Measurements from ENCODE around the gene NCBP2L. TPM values are rescaled to one million over a fixed set of nuclear protein-coding genes. Genes with fewer than 3 reads are reported as not detected.

The NCBP2L gene
- total RNA-seq, 2 donors from 2014 or later, result not detected

DNA sequence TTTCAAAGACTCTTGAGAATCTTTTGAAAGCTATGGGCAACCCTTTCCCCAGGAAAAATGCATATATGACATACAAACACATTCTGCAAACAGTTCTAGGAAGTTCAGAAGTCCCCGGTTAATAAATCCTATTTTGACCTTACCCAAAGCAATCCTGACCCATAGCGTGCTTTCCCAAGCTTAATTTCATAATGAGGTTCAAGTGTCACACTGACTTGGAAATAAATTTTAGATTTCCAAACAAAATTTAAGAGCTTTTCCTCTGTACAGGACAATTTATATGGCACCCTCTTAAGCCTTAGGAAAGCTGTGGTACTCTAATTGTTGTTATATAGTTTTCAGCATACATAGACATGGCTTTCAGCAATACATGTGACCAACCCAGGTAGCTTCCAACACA is 59.4 kb downstream of the NCBP2L start:
- Histone ChIP-seq H3K4me3 (no peak overlapping the region), H3K36me3 (no peaks in the 10 kb centered on the region), H3K9ac (ENCODE audit: low read depth in 2 of 2, low read length in 2 of 2) (no peak overlapping the region), H3K27ac (no peak overlapping the region), H3K4me1 (no peaks in the 10 kb centered on the region), H3K27me3 (no peaks in the 10 kb centered on the region), H3K9me3 (no peaks in the 10 kb centered on the region)
- no peak for DNase-seq
- TF ChIP-seq, protein P1, sequence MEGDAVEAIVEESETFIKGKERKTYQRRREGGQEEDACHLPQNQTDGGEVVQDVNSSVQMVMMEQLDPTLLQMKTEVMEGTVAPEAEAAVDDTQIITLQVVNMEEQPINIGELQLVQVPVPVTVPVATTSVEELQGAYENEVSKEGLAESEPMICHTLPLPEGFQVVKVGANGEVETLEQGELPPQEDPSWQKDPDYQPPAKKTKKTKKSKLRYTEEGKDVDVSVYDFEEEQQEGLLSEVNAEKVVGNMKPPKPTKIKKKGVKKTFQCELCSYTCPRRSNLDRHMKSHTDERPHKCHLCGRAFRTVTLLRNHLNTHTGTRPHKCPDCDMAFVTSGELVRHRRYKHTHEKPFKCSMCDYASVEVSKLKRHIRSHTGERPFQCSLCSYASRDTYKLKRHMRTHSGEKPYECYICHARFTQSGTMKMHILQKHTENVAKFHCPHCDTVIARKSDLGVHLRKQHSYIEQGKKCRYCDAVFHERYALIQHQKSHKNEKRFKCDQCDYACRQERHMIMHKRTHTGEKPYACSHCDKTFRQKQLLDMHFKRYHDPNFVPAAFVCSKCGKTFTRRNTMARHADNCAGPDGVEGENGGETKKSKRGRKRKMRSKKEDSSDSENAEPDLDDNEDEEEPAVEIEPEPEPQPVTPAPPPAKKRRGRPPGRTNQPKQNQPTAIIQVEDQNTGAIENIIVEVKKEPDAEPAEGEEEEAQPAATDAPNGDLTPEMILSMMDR (IDR thresholded peaks at IDR 0.05), result no peak
- intact Hi-C loops (cut with DNase I), result no loop called here

DNA sequence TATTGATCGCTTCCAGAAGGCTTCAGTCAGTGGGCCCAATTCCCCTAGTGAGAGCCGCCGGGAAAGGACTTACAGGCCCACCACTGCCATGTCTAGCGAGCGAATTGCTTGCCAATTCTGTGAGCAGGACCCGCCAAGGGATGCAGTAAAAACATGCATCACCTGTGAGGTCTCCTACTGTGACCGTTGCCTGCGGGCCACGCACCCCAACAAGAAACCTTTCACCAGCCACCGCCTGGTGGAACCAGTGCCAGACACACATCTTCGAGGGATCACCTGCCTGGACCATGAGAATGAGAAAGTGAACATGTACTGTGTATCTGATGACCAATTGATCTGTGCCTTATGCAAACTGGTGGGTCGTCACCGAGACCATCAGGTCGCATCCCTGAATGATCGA is 63.4 kb downstream of the NCBP2L start:
- no peak overlapping the region for H3K4me3 ChIP-seq
- no peaks in the 10 kb centered on the region for H3K36me3 ChIP-seq
- TF ChIP-seq, protein P1 (IDR thresholded peaks at IDR 0.05), result no peak
- no peaks in the 10 kb centered on the region for H3K9me3 ChIP-seq
- no peak for DNase-seq
- no peaks in the 10 kb centered on the region for H3K4me1 ChIP-seq
- intact Hi-C loops (cut with DNase I), result no loop called here
- H3K27me3 ChIP-seq, result no peaks in the 10 kb centered on the region
- H3K27ac ChIP-seq, result no peak overlapping the region
- H3K9ac ChIP-seq (ENCODE audit: low read depth in 2 of 2, low read length in 2 of 2), result no peak overlapping the region

DNA sequence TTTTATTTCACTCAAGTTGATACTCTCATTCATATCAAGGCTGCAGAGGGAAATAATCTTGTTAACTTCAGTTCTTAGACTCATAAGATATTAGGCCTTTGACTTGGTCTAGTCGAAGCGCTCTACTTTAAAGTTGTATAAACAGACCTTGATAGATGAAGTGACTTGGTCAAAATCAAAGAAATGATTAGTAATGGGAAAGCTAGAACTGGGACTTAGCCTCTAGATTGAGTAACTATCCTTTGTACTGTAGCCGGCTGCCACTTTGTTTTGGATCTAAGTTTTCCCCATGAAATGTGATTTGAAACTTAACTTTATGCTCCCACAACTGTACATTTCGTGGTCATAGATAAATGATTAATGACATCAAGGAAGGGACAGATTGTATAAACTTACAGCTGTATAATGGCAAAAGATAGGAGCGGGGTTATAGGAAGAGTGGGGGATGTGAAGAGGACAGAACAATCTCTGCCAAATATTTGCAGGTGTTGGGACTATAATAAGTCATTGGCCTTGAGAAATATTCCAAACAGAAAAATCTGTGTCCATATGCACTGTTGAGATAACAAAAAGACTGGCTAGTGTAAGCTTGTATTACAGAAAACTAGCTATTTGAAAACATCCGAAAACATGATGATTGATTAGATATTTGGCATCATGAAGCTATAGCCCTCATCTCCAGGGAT is 65.3 kb downstream of the NCBP2L start:
- intact Hi-C loops (cut with DNase I), result no loop called here

More for the DNA sequence above, 65.3 kb downstream of the NCBP2L start:
- no peaks in the 10 kb centered on the region for H3K4me1 ChIP-seq
- TF ChIP-seq, protein P1 (IDR thresholded peaks at IDR 0.05), result no peak
- no peak overlapping the region for H3K4me3 ChIP-seq
- no peaks in the 10 kb centered on the region for H3K36me3 ChIP-seq
- no peaks in the 10 kb centered on the region for H3K27me3 ChIP-seq
- H3K9me3 ChIP-seq, result no peaks in the 10 kb centered on the region
- H3K27ac ChIP-seq, result no peak overlapping the region
- no peak overlapping the region for H3K9ac ChIP-seq (ENCODE audit: low read depth in 2 of 2, low read length in 2 of 2)
- no peak for DNase-seq

Other genes starting within 250 kb of the NCBP2L start
- gene PRPS1, start 149.2 kb upstream of the NCBP2L start, total RNA-seq, result 10 to 100 TPM; 12.2 to 20.3 TPM
- gene TSC22D3, start 1.9 kb upstream of the NCBP2L start, total RNA-seq, result 10 to 100 TPM; 18.5 to 23.3 TPM
- gene MID2, start 48.1 kb downstream of the NCBP2L start, total RNA-seq, result 1 to 10 TPM; 5.4 to 6.3 TPM
- gene TEX13B, start 204.6 kb downstream of the NCBP2L start, total RNA-seq, result not detected

Data from colonic mucosa (tissue), 4 donors.